Suppressor macrophage treated with lipopolysaccharide for 1 hour (primary cell): ENCODE measurements around the gene MED29.
"Not testable (repeated sequence)": the region's sequence is repeated elsewhere in the genome, so short reads cannot be mapped to it uniquely, and the experiment has no call there.

Source experiments
- DNase-seq, 3 donors: peaks; one replicate each; pipeline ENCODE4 v3.0.0-alpha.2; 2020 to 2022

MED29 gene

GRCh38 chr19:39372047-39372802, 19.0 kb upstream of the MED29 start:
- no peak for DNase-seq

GRCh38 chr19:39372941-39373340, 18.2 kb upstream of the MED29 start:
- DNase-seq, result no peak

- no peak for DNase-seq
Measured at GRCh38 chr19:39375929-39376328, 15.2 kb upstream of the MED29 start.

GRCh38 chr19:39377373-39378362, 13.5 kb upstream of the MED29 start:
- no peak for DNase-seq

- DNase-seq, result not testable (repeated sequence)
Measured at GRCh38 chr19:39379366-39379765, 11.8 kb upstream of the MED29 start.

- DNase-seq, result no peak
Measured at GRCh38 chr19:39379865-39380396, 11.2 kb upstream of the MED29 start.

- DNase-seq, result no peak
Measured at GRCh38 chr19:39380521-39381502, 10.4 kb upstream of the MED29 start.

- DNase-seq, result no peak
Measured at GRCh38 chr19:39381910-39382611, 9.1 kb upstream of the MED29 start.

GRCh38 chr19:39382991-39383828, 8.0 kb upstream of the MED29 start:
- DNase-seq, result no peak

- DNase-seq, result no peak
Measured at GRCh38 chr19:39384839-39385568, 6.2 kb upstream of the MED29 start.

- DNase-seq, result no peak
Measured at GRCh38 chr19:39385629-39386411, 5.4 kb upstream of the MED29 start.

- no peak for DNase-seq
Measured at GRCh38 chr19:39386557-39386956, 4.6 kb upstream of the MED29 start.

- DNase-seq, result no peak
Measured at GRCh38 chr19:39388657-39389056, 2.5 kb upstream of the MED29 start.

- no peak for DNase-seq
Measured at GRCh38 chr19:39389631-39390414, 1.4 kb upstream of the MED29 start.

- DNase-seq, result no peak
Measured at GRCh38 chr19:39390451-39390750, 777 bp upstream of the MED29 start.

GRCh38 chr19:39397360-39398296, 6.5 kb downstream of the MED29 start:
- DNase-seq, result peak; percentile 93 to 97 (median 95)

- peak; percentile 93 for DNase-seq
Measured at GRCh38 chr19:39398297-39398864, 7.2 kb downstream of the MED29 start.
